Stimulated activated CD8-positive, alpha-beta memory T cell treated with anti-CD3 and anti-CD28 coated beads, Interleukin-7, amount 100 ng/mL, for 4 hours (primary cell): ENCODE data around the gene INPP4B.
"Not testable (repeated sequence)": the region's sequence is repeated elsewhere in the genome, so short reads cannot be mapped to it uniquely, and the experiment has no call there.

Experiments used
- DNase-seq, 2 donors: peaks; one replicate each; pipeline ENCODE4 v3.0.0-alpha.2; 2020; ENCODE audit warnings: low read depth in 2 of 2

The INPP4B gene

DNA sequence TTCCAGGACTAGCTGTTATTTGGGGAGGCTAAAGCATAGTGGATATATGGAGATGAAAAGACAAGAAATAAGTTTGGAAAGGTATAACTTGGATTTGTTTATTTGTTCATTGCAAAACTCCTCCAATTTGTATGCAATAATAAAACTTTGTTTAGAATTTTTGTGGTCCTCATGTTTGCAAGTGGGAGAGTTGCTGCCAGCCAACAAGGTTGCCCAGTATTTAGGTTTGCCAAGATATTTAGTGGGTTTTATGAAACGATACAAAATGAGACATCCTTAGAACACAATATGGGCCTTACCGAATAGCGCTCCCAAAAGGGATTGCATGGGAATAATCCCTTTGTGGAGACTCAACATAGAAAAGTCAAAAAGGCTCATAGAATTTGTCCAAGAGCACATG is 162.1 kb downstream of the INPP4B start:
- DNase-seq: no peak

DNA sequence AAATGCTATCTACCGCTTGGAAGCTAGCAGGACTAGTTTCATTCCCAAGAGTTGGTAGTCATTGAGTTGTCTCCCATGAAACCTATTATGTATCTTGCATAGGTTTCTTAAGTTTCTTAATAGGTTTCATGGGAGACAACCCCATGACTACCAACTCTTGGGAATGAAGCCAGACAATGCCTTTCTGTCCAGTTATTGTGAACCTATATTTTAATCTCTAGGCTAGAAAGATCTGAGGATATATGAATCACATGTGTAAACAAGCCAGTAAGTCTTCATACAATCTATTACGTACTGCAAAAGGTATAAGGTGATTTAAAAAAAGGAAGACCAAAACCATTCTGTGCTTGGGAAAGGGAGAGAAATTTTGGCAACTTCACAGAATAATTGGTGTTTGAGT is 162.6 kb downstream of the INPP4B start:
- no peak for DNase-seq

DNA sequence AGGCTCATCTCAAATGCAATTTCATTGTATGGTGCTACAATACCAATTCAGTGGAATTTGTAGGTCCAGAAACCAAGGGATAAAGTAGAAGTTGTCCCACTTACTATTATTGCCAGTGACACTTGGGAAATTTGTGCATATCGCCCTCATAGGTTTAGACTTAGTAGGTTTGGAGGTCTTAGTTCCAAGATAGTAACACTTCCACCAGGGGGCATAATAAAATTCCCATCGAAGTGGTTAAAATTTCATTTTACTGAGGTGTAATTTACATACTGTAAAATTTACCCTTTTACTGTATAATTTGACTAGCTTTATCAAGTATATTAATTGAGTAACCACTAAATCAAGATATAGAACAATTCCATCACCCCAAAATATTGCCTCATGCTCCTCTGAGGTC is 174.6 kb downstream of the INPP4B start:
- no peak for DNase-seq

DNA sequence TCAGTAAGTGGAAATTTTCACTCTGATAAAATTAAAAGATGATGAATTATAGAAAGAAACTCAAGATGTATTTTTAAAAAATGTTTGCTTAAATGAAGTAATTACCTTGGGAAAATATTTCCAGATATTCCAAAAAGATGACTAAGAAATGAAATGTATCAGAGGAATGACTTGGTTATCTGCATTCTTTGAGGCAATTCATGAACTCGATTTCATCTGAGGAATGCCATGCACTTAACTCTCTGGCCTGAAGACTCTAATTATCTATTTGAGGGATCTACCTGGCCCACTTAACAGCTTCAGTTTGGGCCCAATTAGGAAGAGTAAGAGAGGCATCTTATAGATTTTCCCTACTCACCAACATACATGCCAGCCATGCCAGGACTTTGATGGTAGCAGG is 182.3 kb downstream of the INPP4B start:
- DNase-seq: no peak

DNA sequence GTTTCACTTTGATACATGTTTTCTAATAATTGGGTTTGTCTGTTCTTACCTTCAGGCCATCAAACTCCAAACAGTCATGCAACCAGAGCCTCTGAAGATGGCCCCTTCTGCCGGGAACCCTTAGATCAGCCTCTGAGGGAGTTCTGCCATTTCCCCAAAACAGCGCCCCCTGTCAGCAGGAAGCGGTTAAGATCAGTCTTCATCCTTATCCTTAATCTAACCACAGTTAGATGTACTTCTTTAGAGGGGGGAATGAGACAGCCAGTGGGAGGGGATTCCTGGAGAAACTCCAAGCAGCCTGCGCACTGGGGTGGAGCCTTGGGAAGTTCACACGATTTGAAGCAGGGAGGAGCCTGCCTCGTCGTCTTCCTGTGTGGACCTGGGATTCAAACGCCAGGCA is 185.4 kb downstream of the INPP4B start:
- no peak for DNase-seq

DNA sequence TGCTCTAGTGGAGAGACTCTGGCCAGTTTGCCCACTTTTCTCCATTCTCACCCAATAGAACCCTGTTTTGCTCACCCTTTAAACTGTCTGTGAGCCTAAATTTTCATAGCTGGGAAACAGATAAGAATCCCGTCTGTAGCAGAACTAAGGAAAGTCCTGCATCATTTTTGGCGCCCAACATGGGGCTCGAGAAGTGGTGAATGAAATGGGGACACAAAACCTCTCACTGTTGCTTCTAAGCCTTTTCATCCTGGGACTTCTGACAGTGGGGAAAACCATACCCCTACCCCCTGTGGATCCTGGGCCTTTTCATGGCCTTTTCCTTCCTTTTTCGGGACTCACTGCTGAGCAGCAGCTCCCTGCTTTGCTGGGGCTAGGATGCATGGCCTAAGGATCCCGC is 189.9 kb downstream of the INPP4B start:
- no peak for DNase-seq

DNA sequence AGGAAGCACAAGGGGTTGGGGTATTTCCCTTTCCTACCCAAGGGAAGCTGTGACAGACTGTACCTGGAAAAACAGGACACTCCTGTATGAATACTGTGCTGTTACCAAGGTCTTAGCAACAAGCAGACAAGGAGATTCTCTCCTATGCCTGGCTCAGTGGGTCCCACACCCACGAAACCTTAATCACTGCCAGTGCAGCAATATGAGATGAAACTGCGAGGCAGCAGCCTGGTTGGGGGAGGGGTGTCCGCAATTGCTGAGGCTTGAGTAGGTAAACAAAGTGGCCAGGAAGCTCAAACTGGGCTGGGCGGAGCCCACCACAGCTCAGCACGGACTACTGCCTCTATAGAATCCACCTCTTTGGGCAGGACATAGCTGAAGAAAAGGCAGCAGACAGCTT is 197.7 kb downstream of the INPP4B start:
- no peak for DNase-seq

DNA sequence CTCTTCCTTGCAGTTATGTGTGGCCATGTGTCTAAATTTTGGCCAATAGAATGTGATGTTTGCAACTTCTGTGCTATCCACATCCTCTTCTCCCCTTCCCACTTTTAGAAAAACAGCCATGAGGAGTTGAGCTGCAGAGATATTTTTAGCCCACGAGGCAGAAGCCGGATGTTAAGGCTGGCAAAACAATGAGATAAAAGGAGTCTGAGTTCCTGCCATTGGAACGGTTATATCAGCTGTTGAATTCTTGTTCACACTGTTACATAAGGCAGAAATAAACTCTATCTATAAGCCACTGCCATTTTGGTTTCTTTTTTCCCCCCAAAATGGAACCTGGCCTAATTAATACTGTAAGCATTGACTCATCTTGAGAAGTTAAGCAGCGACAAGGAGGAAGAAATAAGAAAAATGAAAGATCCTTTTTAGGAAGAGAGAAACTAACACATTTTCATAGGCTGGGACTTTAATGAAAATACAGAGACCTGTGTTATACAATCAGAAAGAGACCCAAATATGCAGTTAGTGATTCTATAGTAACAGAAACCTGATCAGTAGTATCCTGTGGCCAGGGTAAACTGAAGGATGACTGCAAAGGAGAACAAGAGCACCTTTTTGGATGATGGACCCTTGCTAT is 200.5 kb downstream of the INPP4B start:
- no peak for DNase-seq

DNA sequence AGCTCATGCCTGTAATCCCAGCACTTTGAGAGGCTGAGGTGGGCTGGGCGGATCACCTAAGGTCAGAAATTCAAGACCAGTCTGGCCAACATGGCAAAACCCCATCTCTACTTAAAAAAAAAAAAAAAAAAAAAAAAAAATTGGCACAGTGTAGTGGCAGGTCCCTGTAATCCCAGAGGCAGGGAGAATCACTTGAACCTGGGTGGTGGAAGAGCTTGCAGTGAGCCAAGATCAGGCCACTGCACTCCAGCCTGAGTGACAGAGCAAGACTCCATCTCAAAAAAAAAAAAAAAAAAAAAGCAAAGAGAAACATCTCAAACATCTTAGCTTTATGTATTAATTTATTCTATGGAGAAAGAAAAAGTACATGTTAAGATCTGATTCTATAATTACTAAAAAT is 201.5 kb downstream of the INPP4B start:
- DNase-seq: not testable (repeated sequence)

DNA sequence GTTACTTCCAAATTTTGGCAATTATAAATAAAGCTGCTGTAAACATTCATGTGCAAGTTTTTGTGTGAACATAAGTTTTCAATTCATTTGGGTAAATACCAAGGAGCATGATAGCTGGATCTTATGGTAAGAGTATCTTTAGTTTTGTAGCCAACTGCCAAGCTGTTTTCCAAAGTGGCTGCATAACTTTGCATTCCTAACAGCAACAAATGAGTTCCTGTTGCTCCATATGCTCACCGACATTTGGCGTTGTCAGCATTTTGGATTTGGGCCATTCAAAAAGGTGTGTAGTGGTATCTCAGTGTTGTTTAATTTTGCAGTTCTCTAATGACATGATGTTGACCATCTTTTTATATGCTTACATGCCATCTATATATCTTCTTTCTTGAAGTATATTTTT is 208.5 kb downstream of the INPP4B start:
- no peak for DNase-seq

DNA sequence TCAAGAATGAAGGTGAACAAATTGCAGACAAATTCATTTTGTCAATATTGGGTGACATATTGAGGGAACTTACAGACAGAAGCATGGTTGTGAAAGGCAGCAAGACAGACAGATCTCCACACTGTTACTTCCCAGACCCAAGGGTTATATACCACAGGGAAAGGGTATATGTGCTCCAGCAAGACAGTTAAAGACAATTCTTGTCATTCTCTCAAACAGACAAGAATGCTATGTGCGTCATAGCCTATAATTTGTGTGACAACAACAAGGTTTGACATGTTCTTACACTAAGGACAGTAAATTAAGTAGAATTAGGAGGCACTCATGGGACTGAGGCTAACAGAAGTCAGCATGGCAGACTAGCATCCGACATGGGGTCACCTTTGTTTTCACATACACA is 214.3 kb downstream of the INPP4B start:
- no peak for DNase-seq

DNA sequence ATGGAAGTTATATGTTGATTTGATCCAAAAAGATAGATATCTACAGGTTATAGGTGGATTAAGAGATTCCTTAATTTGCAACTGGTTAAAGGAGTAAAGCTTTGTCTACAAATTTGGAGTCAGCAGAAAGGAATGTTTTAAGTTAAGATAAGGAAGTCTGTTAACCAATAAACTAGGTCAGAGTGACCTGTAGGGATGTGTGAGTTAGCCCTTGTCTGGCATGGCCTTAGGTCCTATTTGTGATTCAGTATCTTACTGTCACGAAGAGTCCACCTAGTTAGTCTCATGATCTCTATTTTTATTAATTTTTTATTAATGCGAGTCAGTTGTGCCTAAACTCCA is 230.8 kb downstream of the INPP4B start:
- DNase-seq: no peak

DNA sequence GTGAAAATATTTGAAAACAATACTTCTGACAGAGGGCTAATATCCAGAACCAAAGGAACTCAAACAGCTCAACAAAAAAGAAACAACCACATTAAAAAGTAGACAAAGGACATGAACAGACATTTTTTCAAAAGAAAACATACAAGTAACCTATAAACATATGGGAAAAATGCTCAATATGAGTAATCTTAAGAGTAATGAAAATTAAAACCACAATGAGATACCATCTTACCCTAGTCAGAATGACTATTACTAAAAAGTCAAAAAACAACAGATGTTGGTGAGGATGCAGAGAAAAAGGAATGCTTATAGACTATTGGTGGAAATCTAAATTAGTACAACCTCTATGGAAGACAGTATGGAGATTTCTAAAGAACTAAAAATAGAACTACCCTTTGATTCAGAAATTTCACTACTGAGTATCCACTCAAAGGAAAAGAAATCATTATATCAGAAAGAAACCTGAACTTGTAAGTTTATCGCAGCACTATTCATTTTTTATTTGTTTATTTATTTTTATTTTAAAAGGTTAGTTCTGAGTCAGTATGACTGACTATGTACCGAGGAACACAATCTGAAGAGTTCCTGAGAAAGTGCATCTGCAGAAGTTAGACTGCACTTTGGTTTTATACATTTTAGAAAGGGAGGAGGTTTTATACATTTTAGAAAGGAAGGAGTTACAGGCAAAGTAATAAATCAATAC is 231.3 kb downstream of the INPP4B start:
- no peak for DNase-seq

DNA sequence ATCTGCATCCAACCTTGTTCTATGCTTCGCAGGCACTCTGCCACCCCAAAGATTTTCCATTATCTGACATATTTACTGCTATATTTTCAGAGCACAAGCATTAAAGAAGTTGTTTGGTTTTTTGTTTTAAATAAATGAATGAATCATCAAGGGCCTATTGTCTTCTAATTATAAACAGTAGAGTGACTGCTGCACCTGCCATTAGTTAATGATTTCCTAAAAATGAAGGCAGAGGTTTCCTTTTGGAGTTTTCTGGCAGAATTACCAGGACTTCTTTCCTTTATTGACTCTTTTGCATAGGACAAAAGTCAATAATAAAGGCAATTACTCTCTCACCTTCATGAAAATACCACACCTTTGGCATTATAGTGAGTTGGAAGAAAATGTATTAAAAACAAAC is 238.1 kb downstream of the INPP4B start:
- no peak for DNase-seq

DNA sequence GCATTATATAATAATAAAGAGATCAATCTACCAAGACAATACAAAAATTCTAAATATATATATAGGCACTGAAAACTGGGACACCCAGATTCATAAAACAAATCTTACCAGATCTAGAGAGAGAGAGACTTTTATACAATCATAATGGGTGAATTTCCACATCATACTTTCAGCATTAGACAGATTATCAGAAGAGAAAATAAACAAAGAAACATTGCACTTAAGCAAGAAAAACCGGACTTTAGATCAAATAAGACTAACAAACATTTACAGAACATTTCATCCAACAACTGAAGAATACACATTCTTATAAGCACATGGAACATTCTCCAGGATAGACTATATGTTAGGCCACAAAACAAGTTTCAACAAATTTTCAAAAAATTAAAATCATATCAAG is 245.1 kb downstream of the INPP4B start:
- DNase-seq: no peak

DNA sequence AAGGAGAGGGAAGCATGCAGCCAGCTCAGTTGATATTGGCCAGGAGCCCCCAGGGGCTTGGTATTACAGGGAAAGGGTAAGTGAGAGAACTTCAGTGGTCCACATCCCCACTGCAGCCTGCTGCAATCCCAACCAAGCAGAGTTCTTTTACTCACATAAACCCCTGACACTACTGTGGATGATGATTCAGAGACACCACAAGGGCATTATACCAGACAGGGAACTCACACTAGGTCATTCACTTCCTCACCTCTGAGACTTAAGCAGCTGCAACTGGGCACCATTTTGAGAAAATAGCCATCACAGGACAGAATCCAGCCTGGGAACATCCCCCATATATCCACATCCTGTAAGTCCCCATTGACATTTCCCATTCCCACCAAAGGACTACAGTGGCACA is 248.0 kb downstream of the INPP4B start:
- no peak for DNase-seq

DNA sequence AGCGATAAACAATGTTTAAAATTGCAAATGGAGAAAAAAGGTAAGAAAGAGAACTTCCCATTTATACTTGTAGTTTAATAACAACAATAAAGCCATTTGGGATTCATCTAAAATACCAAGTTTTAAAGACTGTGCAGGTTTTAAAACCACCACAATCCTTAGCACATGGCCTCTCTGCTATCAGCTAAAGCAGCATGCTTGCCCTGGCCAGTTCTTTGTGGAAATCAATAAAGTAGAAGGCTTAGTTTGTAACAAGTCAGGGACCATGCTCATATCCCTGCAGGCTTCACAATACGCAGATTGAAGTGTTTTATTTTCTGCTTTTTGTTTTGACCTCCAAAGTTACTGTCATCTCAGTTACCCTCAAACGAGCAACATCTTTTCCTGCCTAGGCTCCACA is 249.5 kb downstream of the INPP4B start:
- no peak for DNase-seq

DNA sequence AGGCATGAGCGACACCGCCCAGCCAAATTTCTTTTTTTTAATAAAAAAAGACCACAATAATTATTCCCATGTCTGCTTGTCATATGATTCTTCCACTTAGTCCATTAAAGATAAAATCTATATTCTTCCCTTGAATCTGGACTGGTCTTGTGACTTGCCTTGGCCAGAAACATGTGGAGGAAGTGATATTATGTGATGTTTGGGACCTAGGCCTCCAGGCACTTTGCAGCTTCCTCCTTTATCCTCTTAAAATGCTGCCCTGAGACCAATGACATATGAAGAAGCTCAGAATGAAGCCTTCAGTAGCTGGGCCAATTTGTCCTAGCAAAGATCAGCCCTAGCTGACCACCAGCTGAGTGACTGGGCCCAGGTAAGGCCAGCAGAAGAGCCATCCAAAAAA is 250.0 kb downstream of the INPP4B start:
- DNase-seq: no peak

DNA sequence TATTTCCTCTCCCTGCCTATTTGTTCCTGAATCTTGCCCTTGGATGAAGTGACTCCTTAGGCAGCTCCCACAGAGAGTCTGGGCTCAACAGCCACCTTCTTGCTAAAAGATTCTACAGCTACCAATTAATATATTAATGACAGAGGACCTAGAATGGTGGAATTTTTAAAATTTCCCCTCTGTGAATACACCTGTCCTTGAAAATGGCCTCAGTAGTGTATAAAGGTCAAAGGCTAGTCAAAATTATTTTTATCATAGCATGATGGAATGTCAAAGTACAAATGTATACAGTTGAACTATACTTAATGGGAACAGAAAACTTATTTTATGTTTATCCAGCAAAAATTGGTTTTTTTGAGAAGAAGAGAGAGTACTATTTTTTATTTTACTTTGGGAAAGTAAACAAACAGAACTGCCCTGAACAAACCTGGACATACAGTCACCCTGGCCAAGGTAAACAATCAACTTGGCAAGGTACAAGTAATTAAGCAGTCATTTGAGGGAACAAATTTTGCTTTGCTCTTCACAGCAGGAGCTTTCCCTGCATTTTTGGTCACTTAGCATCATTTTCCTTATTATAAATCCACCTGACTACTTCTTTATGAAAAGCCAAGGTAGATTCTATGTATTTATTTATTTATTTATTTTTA is 250.8 kb downstream of the INPP4B start:
- no peak for DNase-seq

DNA sequence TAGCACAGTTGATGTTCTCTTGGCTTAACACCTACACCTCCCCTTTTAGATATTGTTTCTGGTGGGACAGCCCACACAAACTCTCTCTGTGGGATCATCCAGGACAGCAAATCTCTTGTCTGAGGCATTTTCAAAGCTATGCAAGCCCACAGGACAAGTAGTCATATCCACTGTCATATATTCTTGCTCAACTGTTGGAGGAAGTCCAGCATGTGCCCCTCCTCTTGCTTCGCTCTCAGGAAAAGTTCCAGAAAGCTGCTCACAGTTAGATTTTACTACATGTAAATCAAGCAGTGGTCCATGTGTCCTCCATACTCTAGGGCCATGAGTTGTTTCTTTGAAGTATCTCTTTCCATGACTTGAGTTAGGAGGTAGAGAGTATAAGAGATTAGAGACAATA is 260.7 kb downstream of the INPP4B start:
- no peak for DNase-seq

DNA sequence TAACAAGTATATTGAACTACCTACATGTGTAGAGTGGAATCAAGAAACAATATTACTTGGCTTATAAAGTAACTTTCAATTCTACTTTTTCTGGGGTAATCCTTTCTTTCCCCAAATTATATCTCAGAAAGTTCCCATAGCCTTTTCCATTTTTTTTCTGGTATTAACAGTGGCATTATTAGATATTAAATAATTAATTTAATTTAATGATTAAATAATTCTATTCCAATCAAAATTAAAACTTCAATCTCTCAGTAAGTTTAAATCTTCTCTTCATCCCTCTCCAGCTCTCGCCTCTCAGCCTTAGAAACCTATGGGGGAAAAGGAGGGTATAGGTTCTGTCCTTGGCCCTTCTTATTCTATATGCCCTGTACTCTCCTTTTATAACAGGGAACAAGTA is 262.4 kb downstream of the INPP4B start:
- DNase-seq: no peak

DNA sequence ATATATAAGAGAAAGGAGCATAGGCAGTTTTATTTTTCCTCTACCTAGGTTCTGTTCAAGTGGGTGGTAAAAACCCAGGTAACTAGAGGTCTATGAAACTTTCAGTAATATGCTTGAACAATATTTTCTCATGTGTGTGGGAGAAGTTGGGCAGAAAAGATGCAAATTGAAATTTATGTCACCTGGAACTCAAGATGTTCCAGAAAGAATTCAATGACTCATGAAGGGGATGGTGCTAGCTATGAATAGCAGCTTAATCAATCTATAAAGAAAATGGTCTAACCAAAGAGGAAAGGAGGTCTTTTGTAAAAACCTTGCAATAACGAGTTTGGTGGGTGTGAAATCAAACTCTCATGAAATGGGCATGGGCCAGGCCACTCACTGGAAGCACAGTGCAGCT is 263.8 kb downstream of the INPP4B start:
- DNase-seq: no peak

DNA sequence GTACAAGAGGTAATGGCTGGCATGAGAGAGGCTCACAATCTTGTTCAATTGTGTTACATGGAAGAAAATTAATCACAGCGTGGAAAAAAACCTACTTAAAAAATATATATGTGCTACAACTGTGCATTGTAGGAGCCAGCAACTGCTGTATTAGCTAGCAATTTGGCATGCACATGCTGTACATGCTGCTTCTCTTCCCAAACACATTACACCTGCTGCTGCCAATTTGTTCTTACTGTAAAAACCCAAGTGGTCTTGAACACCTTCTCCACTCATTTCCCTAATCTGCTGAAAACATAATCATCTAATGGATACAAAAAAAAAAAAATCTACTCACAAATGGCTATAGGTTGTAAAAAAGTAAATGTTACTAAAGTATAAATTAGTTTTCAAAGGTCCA is 264.2 kb downstream of the INPP4B start:
- DNase-seq: no peak

DNA sequence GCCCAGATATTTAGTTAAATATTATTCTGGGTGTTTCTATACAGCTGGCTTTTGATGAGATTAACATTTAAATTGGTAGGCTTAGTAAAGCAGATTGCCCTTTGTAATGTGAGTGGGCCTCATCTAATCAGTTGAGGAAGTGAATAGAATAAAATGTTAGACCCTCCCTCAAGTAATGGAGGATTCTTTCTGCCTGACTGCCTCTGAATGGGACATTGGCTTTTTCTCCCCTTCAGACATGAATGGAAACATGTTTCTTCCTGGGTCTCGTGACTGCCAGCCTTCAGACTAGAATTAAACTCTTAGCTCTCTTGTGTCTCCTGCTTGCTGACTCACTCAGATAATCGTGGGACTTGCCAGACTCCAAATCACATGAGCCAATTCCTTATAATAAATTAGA is 266.7 kb downstream of the INPP4B start:
- DNase-seq: no peak
